Measurements from ENCODE around the gene MGAT3. TPM values are rescaled to one million over a fixed set of nuclear protein-coding genes. Genes with fewer than 3 reads are reported as not detected.

MGAT3 gene
- polyA plus RNA-seq, 3 donors, result 0.03 TPM; not detected in 2

DNA sequence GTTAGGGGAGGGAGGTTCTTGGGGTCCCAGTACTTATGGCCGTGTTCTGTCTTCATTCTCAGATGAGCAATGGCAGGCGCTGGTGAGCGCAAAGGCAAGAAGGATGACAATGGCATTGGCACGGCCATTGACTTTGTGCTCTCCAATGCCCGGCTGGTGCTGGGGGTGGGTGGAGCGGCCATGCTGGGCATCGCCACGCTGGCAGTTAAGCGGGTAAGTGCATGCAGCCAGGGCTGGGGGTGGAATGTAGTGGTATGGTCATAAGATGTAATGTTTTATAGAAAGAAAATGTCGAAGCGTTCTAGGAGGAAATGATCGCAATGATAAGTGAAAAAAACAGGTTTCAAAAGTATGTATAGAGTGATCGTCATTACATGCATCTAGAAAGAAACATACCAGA lies 54.4 kb downstream of the MGAT3 start:
- Histone ChIP-seq H2AFZ (ENCODE audit: insufficient read depth, low read depth, low read length, poor library complexity, severe bottlenecking) (no peak overlapping the region), H3K4me2 (replicated peaks; ENCODE audit: extremely low read depth, low read length, poor library complexity, severe bottlenecking) (no peak overlapping the region), H3K27ac (ENCODE audit: low read depth in 1 of 2, low read length in 2 of 2) (no peak overlapping the region), H4K20me1 (ENCODE audit: insufficient read depth, low read length) (peaks cover 62% of the 10 kb centered on the region), H3K27me3 (ENCODE audit: control insufficient read depth in 2 of 2, insufficient read depth in 2 of 2, low read length in 2 of 2) (no peaks in the 10 kb centered on the region), H3K36me3 (replicated peaks in 1 of 2; ENCODE audit: control insufficient read depth in 1 of 2, insufficient read depth in 2 of 2, low read length in 2 of 2) (peaks cover 83 to 100% of the 10 kb centered on the region in 2 donors), H3K4me3 (replicated peaks in 1 of 3; ENCODE audit: low read depth in 2 of 3, low read length in 3 of 3) (no peak overlapping the region), H3K4me1 (ENCODE audit: control insufficient read depth in 1 of 2, insufficient read depth in 2 of 2, low read length in 2 of 2) (peaks cover 0 to 6% of the 10 kb centered on the region in 2 donors), H3K9me3 (replicated peaks in 1 of 2; ENCODE audit: control insufficient read depth in 1 of 2, insufficient read depth in 1 of 2, low read length in 2 of 2) (no peaks in the 10 kb centered on the region), H3K9ac (ENCODE audit: insufficient read depth, low read length, poor library complexity, severe bottlenecking) (no peak overlapping the region), H3K79me2 (ENCODE audit: insufficient read depth, low read length) (peaks cover 63% of the 10 kb centered on the region)
- TF ChIP-seq, protein P1, sequence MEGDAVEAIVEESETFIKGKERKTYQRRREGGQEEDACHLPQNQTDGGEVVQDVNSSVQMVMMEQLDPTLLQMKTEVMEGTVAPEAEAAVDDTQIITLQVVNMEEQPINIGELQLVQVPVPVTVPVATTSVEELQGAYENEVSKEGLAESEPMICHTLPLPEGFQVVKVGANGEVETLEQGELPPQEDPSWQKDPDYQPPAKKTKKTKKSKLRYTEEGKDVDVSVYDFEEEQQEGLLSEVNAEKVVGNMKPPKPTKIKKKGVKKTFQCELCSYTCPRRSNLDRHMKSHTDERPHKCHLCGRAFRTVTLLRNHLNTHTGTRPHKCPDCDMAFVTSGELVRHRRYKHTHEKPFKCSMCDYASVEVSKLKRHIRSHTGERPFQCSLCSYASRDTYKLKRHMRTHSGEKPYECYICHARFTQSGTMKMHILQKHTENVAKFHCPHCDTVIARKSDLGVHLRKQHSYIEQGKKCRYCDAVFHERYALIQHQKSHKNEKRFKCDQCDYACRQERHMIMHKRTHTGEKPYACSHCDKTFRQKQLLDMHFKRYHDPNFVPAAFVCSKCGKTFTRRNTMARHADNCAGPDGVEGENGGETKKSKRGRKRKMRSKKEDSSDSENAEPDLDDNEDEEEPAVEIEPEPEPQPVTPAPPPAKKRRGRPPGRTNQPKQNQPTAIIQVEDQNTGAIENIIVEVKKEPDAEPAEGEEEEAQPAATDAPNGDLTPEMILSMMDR (IDR thresholded peaks at IDR 0.05), result no peak
- Mint-ChIP-seq H3K27me3 (ENCODE audit: low read depth in 3 of 3) (peaks cover 0 to 1% (median 0%) of the 10 kb centered on the region in 3 donors), H3K4me3 (no peak overlapping the region), H3K36me3 (peaks cover 86 to 94% of the 10 kb centered on the region in 2 donors), H3K4me1 (peaks cover 5% of the 10 kb centered on the region), H3K27ac (peak overlapping the region in 1 of 7 donors; percentile 34), H3K9me3 (no peaks in the 10 kb centered on the region)
- DNase-seq, result no peak
- WGBS (ENCODE audit: insufficient coverage), result 95% methylated on average over 9 of the region's 13 CpGs
- intact Hi-C loops (cut with micrococcal nuclease), result no loop called here

DNA sequence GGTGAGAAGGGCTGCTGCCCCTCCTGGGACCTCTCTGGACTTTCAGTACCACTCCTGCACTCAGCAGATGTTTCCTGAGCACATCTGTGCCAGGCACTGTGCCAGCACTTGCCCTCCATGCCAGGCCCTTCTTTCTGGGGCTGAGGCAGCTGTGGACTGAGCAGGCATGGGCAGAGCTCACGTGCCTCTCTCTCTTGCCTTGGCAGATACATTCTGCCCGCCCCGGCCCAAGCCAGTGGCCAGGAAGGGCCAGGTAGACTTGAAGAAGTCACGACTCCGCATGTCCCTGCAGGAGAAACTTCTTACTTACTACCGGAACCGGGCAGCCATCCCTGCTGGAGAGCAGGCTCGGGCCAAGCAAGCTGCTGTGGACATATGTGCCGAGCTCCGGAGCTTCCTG lies 55.2 kb downstream of the MGAT3 start:
- H3K27me3 Mint-ChIP-seq (ENCODE audit: low read depth in 3 of 3), result peaks cover 0 to 1% (median 0%) of the 10 kb centered on the region in 3 donors
- H3K27ac Mint-ChIP-seq, result peak overlapping the region in 1 of 7 donors; percentile 11
- H3K79me2 ChIP-seq (ENCODE audit: insufficient read depth, low read length), result peaks cover 55% of the 10 kb centered on the region
- peaks cover 5% of the 10 kb centered on the region for H3K4me1 Mint-ChIP-seq
- no peaks in the 10 kb centered on the region for H3K9me3 Mint-ChIP-seq
- H3K4me3 ChIP-seq (replicated peaks in 1 of 3; ENCODE audit: low read depth in 2 of 3, low read length in 3 of 3), result no peak overlapping the region
- H3K27me3 ChIP-seq (ENCODE audit: control insufficient read depth in 2 of 2, insufficient read depth in 2 of 2, low read length in 2 of 2), result no peaks in the 10 kb centered on the region
- H3K27ac ChIP-seq (ENCODE audit: low read depth in 1 of 2, low read length in 2 of 2), result no peak overlapping the region
- no peak overlapping the region for H3K4me3 Mint-ChIP-seq
- peaks cover 78 to 100% of the 10 kb centered on the region in 2 donors for H3K36me3 ChIP-seq (replicated peaks in 1 of 2; ENCODE audit: control insufficient read depth in 1 of 2, insufficient read depth in 2 of 2, low read length in 2 of 2)
- no peak overlapping the region for H3K9ac ChIP-seq (ENCODE audit: insufficient read depth, low read length, poor library complexity, severe bottlenecking)
- DNase-seq, result no peak
- intact Hi-C loops (cut with micrococcal nuclease), result no loop called here
- H2AFZ ChIP-seq (ENCODE audit: insufficient read depth, low read depth, low read length, poor library complexity, severe bottlenecking), result no peak overlapping the region
- H3K4me1 ChIP-seq (ENCODE audit: control insufficient read depth in 1 of 2, insufficient read depth in 2 of 2, low read length in 2 of 2), result peaks cover 0 to 6% of the 10 kb centered on the region in 2 donors
- H4K20me1 ChIP-seq (ENCODE audit: insufficient read depth, low read length), result peaks cover 54% of the 10 kb centered on the region
- TF ChIP-seq, protein P1 (IDR thresholded peaks at IDR 0.05), result no peak
- WGBS (ENCODE audit: insufficient coverage), result 97% methylated on average over 10 of the region's 10 CpGs
- no peak overlapping the region for H3K4me2 ChIP-seq (replicated peaks; ENCODE audit: extremely low read depth, low read length, poor library complexity, severe bottlenecking)
- peaks cover 80 to 92% of the 10 kb centered on the region in 2 donors for H3K36me3 Mint-ChIP-seq
- no peaks in the 10 kb centered on the region for H3K9me3 ChIP-seq (replicated peaks in 1 of 2; ENCODE audit: control insufficient read depth in 1 of 2, insufficient read depth in 1 of 2, low read length in 2 of 2)
